Ectodermal cell (in vitro differentiated cells): ENCODE results near the gene TAOK2.

ENCODE experiments used
- H3K27ac ChIP-seq: 2 replicates; pipeline ENCODE4 v1.7.0; 2013; ENCODE audit warnings: mild to moderate bottlenecking, low read depth, low read length; ENCODE audit not compliant: insufficient read depth, poor library complexity, severe bottlenecking
- H3K27me3 ChIP-seq: 2 replicates; pipeline ENCODE4 v1.7.0; 2013; ENCODE audit warnings: mild to moderate bottlenecking, low read length; ENCODE audit not compliant: insufficient read depth, control insufficient read depth, poor library complexity, severe bottlenecking
- H3K36me3 ChIP-seq: one replicate; pipeline ENCODE4 v1.7.0; 2013; ENCODE audit warnings: low read length; ENCODE audit not compliant: control insufficient read depth, insufficient read depth
- H3K4me1 ChIP-seq: one replicate; pipeline ENCODE4 v1.7.0; 2013; ENCODE audit warnings: low read length; ENCODE audit not compliant: control insufficient read depth, insufficient read depth
- H3K4me3 ChIP-seq: 2 replicates; pipeline ENCODE4 v1.7.0; 2013; ENCODE audit warnings: low read depth, low read length, control low read depth; ENCODE audit not compliant: insufficient read depth
- H3K9me3 ChIP-seq: 2 replicates; pipeline ENCODE4 v1.7.0; 2013; ENCODE audit warnings: mild to moderate bottlenecking, low read length, moderate library complexity; ENCODE audit not compliant: control insufficient read depth
- WGBS, 2 experiments: methylation state at CpG; one replicate each; pipeline ENCODE4 v1.1.7; 2013; ENCODE audit warnings: missing lambda C conversion rate in 2 of 2; 5-methylcytosine and 5-hydroxymethylcytosine counted together

TAOK2 gene

GRCh38 chr16:30025156-30025555 is 51.5 kb downstream of the TAOK2 start:
- H3K36me3 ChIP-seq: no peaks in the 10 kb centered on the region
- peaks cover 3% of the 10 kb centered on the region for H3K4me1 ChIP-seq
- no peaks in the 10 kb centered on the region for H3K9me3 ChIP-seq
- H3K27ac ChIP-seq: no peak overlapping the region
- 92% methylated on average over 20 of the region's 20 CpGs for WGBS, 2 experiments
- H3K27me3 ChIP-seq: peaks cover 6% of the 10 kb centered on the region
- H3K4me3 ChIP-seq: no peak overlapping the region

GRCh38 chr16:30025574-30025973 is 51.9 kb downstream of the TAOK2 start:
- no peaks in the 10 kb centered on the region for H3K36me3 ChIP-seq
- no peak overlapping the region for H3K4me3 ChIP-seq
- H3K4me1 ChIP-seq: peaks cover 3% of the 10 kb centered on the region
- H3K27ac ChIP-seq: no peak overlapping the region
- H3K9me3 ChIP-seq: no peaks in the 10 kb centered on the region
- WGBS, 2 experiments: 88 to 89% methylated on average over 7 of the region's 7 CpGs
- H3K27me3 ChIP-seq: peaks cover 10% of the 10 kb centered on the region

GRCh38 chr16:30026449-30026848 is 52.8 kb downstream of the TAOK2 start:
- no peaks in the 10 kb centered on the region for H3K9me3 ChIP-seq
- H3K36me3 ChIP-seq: no peaks in the 10 kb centered on the region
- H3K27ac ChIP-seq: no peak overlapping the region
- no peak overlapping the region for H3K4me3 ChIP-seq
- H3K27me3 ChIP-seq: peaks cover 14% of the 10 kb centered on the region
- 93 to 95% methylated on average over 18 of the region's 18 CpGs for WGBS, 2 experiments
- peaks cover 9% of the 10 kb centered on the region for H3K4me1 ChIP-seq

GRCh38 chr16:30027588-30028437 is 54.1 kb downstream of the TAOK2 start:
- Histone ChIP-seq H3K27ac (no peak overlapping the region), H3K4me3 (no peak overlapping the region), H3K36me3 (no peaks in the 10 kb centered on the region), H3K27me3 (peaks cover 27% of the 10 kb centered on the region), H3K4me1 (peaks cover 16% of the 10 kb centered on the region), H3K9me3 (no peaks in the 10 kb centered on the region)
- WGBS, 2 experiments: 70 to 75% methylated on average over 13 of the region's 13 CpGs

- no peak overlapping the region for H3K4me3 ChIP-seq
- no peak overlapping the region for H3K27ac ChIP-seq
- H3K4me1 ChIP-seq: peaks cover 16% of the 10 kb centered on the region
- peaks cover 30% of the 10 kb centered on the region for H3K27me3 ChIP-seq
- 26% methylated on average over 18 of the region's 18 CpGs for WGBS, 2 experiments
- no peaks in the 10 kb centered on the region for H3K36me3 ChIP-seq
- H3K9me3 ChIP-seq: no peaks in the 10 kb centered on the region
Measured at GRCh38 chr16:30028438-30029076, 54.9 kb downstream of the TAOK2 start.

GRCh38 chr16:30030011-30030685 is 56.5 kb downstream of the TAOK2 start:
- peak overlapping the region; percentile 33 for H3K4me3 ChIP-seq
- peaks cover 35% of the 10 kb centered on the region for H3K27me3 ChIP-seq
- H3K36me3 ChIP-seq: no peaks in the 10 kb centered on the region
- H3K9me3 ChIP-seq: no peaks in the 10 kb centered on the region
- no peak overlapping the region for H3K27ac ChIP-seq
- 16% methylated on average over 23 of the region's 23 CpGs for WGBS, 2 experiments
- peaks cover 16% of the 10 kb centered on the region for H3K4me1 ChIP-seq

- Histone ChIP-seq H3K9me3 (no peaks in the 10 kb centered on the region), H3K36me3 (no peaks in the 10 kb centered on the region), H3K27ac (no peak within 1 kb of the TSS), H3K4me3 (peak within 1 kb of the TSS; percentile 48), H3K4me1 (peaks cover 16% of the 10 kb centered on the region), H3K27me3 (peaks cover 39% of the 10 kb centered on the region)
- 0% methylated on average over 27 of the region's 27 CpGs for WGBS, 2 experiments
Measured at GRCh38 chr16:30030841-30031413, 57.3 kb downstream of the TAOK2 start, which contains the start of gene TLCD3B. Gene TLCD3B (minus strand): TSS chr16:30031271. CDS start chr16:30030527, 744 bp downstream.

- Histone ChIP-seq H3K27me3 (peaks cover 39% of the 10 kb centered on the region), H3K4me1 (peaks cover 16% of the 10 kb centered on the region), H3K36me3 (no peaks in the 10 kb centered on the region), H3K27ac (no peak overlapping the region), H3K9me3 (no peaks in the 10 kb centered on the region), H3K4me3 (peak overlapping the region; percentile 48)
- 22 to 27% methylated on average over 10 to 11 of the region's 11 CpGs for WGBS, 2 experiments
Measured at GRCh38 chr16:30031477-30031918, 57.8 kb downstream of the TAOK2 start.

GRCh38 chr16:30032083-30032819 is 58.6 kb downstream of the TAOK2 start:
- H3K4me3 ChIP-seq: no peak overlapping the region
- H3K4me1 ChIP-seq: peaks cover 16% of the 10 kb centered on the region
- H3K27me3 ChIP-seq: peaks cover 39% of the 10 kb centered on the region
- WGBS, 2 experiments: 23 to 29% methylated on average over 12 of the region's 12 CpGs
- no peak overlapping the region for H3K27ac ChIP-seq
- H3K36me3 ChIP-seq: no peaks in the 10 kb centered on the region
- H3K9me3 ChIP-seq: no peaks in the 10 kb centered on the region
